DND-41 (cell line): ENCODE results near the gene FOXJ3.

Source experiments
- EZH2 ChIP-seq: IDR thresholded peaks from 3 replicates; pipeline ENCODE4 v1.6.1; 2012; ENCODE audit warnings: borderline replicate concordance, low read depth, mild to moderate bottlenecking, moderate library complexity, low read length, inconsistent platforms; ENCODE audit not compliant: severe bottlenecking
- TF ChIP-seq, protein P1 (sequence below): IDR thresholded peaks from 2 replicates; pipeline ENCODE4 v1.5.1; 2012; ENCODE audit warnings: borderline replicate concordance, low read length, moderate library complexity, mild to moderate bottlenecking; ENCODE audit not compliant: poor library complexity, severe bottlenecking; ENCODE audit errors: extremely low read depth

DNA sequence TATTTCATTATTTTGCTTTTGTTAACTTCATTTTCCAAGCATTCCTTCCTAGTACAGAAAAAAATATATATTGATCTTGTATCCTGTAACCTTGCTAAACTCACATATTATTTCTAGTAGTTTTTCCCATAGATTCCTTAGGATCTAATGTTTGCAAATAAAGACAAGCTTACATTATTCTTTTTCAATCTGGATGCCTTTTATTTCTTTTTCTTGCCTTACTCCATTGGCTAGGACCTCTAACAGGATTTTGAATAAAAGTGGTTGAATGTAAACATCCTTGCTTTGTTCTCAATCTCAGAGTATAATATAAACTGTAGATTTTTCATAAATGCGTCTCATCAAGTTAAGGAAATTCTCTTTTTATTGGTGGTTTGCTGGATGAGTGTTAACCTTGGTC lies 96.0 kb downstream of the FOXJ3 start:
- TF ChIP-seq, protein P1, sequence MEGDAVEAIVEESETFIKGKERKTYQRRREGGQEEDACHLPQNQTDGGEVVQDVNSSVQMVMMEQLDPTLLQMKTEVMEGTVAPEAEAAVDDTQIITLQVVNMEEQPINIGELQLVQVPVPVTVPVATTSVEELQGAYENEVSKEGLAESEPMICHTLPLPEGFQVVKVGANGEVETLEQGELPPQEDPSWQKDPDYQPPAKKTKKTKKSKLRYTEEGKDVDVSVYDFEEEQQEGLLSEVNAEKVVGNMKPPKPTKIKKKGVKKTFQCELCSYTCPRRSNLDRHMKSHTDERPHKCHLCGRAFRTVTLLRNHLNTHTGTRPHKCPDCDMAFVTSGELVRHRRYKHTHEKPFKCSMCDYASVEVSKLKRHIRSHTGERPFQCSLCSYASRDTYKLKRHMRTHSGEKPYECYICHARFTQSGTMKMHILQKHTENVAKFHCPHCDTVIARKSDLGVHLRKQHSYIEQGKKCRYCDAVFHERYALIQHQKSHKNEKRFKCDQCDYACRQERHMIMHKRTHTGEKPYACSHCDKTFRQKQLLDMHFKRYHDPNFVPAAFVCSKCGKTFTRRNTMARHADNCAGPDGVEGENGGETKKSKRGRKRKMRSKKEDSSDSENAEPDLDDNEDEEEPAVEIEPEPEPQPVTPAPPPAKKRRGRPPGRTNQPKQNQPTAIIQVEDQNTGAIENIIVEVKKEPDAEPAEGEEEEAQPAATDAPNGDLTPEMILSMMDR: no peak
- TF ChIP-seq EZH2: no peak
